Testis (tissue), 2 donors: ENCODE measurements around the gene NUF2.
"Not testable (repeated sequence)": the region's sequence is repeated elsewhere in the genome, so short reads cannot be mapped to it uniquely, and the experiment has no call there.

Experiments
- POLR2A ChIP-seq: fragments of 450-650 bp; IDR thresholded peaks from one replicate; pipeline ENCODE4 v1.6.1; 2017; ENCODE audit warnings: antibody characterized with exemption, mild to moderate bottlenecking, moderate library complexity
- TF ChIP-seq, protein P1 (sequence below), 3 experiments: fragments of 450-650 bp in 2 of 3; fragments of 200-600 bp in 1 of 3; sonication (generic) in 1 of 3; IDR thresholded peaks; one replicate each; pipeline ENCODE4 v1.5.1; 2016 to 2019; ENCODE audit warnings: antibody characterized with exemption in 3 of 3, mild to moderate bottlenecking in 2 of 3, moderate library complexity in 1 of 3

DNA sequence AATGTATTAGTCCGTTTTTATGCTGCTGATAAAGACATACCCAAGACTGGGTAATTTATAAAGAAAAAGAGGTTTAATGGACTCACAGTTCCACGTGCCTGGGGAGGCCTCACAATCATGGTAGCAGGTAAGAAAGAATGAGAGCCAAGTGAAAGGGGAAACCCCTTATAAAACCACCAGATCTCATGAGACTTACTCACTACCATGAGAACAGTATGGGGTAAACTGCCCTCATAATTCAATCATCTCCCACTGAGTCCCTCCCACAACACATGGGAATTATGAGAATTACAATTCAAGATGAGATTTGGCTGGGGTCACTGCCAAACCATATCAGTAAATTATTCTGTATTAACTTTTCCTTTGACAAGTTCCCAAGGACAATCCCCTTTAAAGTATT lies 36.9 kb upstream of the NUF2 start:
- TF ChIP-seq, protein P1, sequence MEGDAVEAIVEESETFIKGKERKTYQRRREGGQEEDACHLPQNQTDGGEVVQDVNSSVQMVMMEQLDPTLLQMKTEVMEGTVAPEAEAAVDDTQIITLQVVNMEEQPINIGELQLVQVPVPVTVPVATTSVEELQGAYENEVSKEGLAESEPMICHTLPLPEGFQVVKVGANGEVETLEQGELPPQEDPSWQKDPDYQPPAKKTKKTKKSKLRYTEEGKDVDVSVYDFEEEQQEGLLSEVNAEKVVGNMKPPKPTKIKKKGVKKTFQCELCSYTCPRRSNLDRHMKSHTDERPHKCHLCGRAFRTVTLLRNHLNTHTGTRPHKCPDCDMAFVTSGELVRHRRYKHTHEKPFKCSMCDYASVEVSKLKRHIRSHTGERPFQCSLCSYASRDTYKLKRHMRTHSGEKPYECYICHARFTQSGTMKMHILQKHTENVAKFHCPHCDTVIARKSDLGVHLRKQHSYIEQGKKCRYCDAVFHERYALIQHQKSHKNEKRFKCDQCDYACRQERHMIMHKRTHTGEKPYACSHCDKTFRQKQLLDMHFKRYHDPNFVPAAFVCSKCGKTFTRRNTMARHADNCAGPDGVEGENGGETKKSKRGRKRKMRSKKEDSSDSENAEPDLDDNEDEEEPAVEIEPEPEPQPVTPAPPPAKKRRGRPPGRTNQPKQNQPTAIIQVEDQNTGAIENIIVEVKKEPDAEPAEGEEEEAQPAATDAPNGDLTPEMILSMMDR (IDR thresholded peaks at IDR 0.05), result not testable (repeated sequence)
- TF ChIP-seq POLR2A, result not testable (repeated sequence)
